Bone marrow (tissue), 2 donors: ENCODE data around the gene CREBBP.

Experiments used
- DNase-seq, 2 donors: peaks; one replicate each; lab custom pipeline; 2025; lab: John Stamatoyannopoulos, UW

The CREBBP gene

GRCh38 chr16:3825103-3825502 is 55.4 kb downstream of the CREBBP start:
- no peak for DNase-seq

GRCh38 chr16:3824121-3824795 is 56.3 kb downstream of the CREBBP start:
- no peak for DNase-seq

- no peak for DNase-seq
Measured at GRCh38 chr16:3823427-3823826, 57.1 kb downstream of the CREBBP start.

GRCh38 chr16:3822366-3823045 is 58.0 kb downstream of the CREBBP start:
- DNase-seq = peak in 1 of 2 donors; percentile 31

- no peak for DNase-seq
Measured at GRCh38 chr16:3821184-3821583, 59.3 kb downstream of the CREBBP start.

GRCh38 chr16:3819746-3820724 is 60.5 kb downstream of the CREBBP start:
- DNase-seq = no peak

GRCh38 chr16:3819175-3819527 is 61.4 kb downstream of the CREBBP start:
- DNase-seq = no peak

- DNase-seq = no peak
Measured at GRCh38 chr16:3816326-3816725, 64.2 kb downstream of the CREBBP start.

GRCh38 chr16:3814755-3815154 is 65.8 kb downstream of the CREBBP start:
- no peak for DNase-seq

- DNase-seq = no peak
Measured at GRCh38 chr16:3812469-3813172, 67.9 kb downstream of the CREBBP start.

GRCh38 chr16:3810818-3811217 is 69.7 kb downstream of the CREBBP start:
- DNase-seq = no peak

GRCh38 chr16:3810198-3810664 is 70.3 kb downstream of the CREBBP start:
- no peak for DNase-seq

GRCh38 chr16:3808308-3809063 is 72.0 kb downstream of the CREBBP start:
- no peak for DNase-seq

- DNase-seq = no peak
Measured at GRCh38 chr16:3807425-3808123, 72.9 kb downstream of the CREBBP start.

- no peak for DNase-seq
Measured at GRCh38 chr16:3804426-3805016, 76.0 kb downstream of the CREBBP start.

GRCh38 chr16:3800477-3801270 is 79.8 kb downstream of the CREBBP start:
- DNase-seq = no peak

- DNase-seq = no peak
Measured at GRCh38 chr16:3800019-3800418, 80.5 kb downstream of the CREBBP start.

- no peak for DNase-seq
Measured at GRCh38 chr16:3799354-3799753, 81.2 kb downstream of the CREBBP start.

GRCh38 chr16:3798838-3799237 is 81.7 kb downstream of the CREBBP start:
- no peak for DNase-seq
